H1 (cell line): ENCODE results near the gene PRDX5. TPM values are rescaled to one million over a fixed set of nuclear protein-coding genes. Genes with fewer than 3 reads are reported as not detected.

Experiments used
- CTCF ChIA-PET: fragments of 300-600 bp; sonication (Branson Sonifier 250); formaldehyde crosslinking; loops from one replicate; lab custom pipeline; 2021; ENCODE audit not compliant: partially characterized antibody; lab: Charles Lee
- POLR2A ChIA-PET: fragments of 300-600 bp; sonication (Branson Sonifier 250); formaldehyde crosslinking; loops from one replicate; lab custom pipeline; 2021; ENCODE audit warnings: inconsistent platforms; ENCODE audit not compliant: partially characterized antibody; lab: Charles Lee
- DNase-seq, 2 experiments: peaks; one replicate each; pipeline versions ENCODE4 v3.0.0 to v3.0.0-alpha.2; 2010 to 2022; ENCODE audit warnings: low spot score in 2 of 2, low read depth in 1 of 2, mixed read lengths in 1 of 2
- FAIRE-seq: peaks from 2 replicates; lab custom pipeline; 2011; peaks lifted over from hg19 to GRCh38; lab: Jason Lieb, UNC
- H2AFZ ChIP-seq: 2 replicates; pipeline ENCODE4 v1.8.1; 2012; ENCODE audit warnings: low read length, inconsistent platforms
- H2AK5ac ChIP-seq: 2 replicates; pipeline ENCODE4 v1.6.1; 2013; ENCODE audit warnings: low read depth, low read length
- H2BK120ac ChIP-seq: replicated peaks from 2 replicates; pipeline ENCODE3; 2013; ENCODE audit warnings: low read depth, low read length, inconsistent platforms
- H2BK12ac ChIP-seq: 2 replicates; pipeline ENCODE4 v1.6.1; 2013; ENCODE audit warnings: low read depth, low read length
- H2BK15ac ChIP-seq: 2 replicates; pipeline ENCODE4 v1.6.1; 2013; ENCODE audit warnings: low read length
- H2BK20ac ChIP-seq: 2 replicates; pipeline ENCODE4 v1.6.1; 2013; ENCODE audit warnings: low read length
- H2BK5ac ChIP-seq: 2 replicates; pipeline ENCODE4 v1.6.1; 2013; ENCODE audit warnings: low read depth, low read length
- H3K14ac ChIP-seq: 2 replicates; pipeline ENCODE4 v1.6.1; 2013; ENCODE audit warnings: inconsistent platforms; ENCODE audit not compliant: insufficient read length
- H3K18ac ChIP-seq: 2 replicates; pipeline ENCODE4 v1.6.1; 2013; ENCODE audit warnings: low read length; ENCODE audit errors: extremely low read depth
- H3K23ac ChIP-seq: 2 replicates; pipeline ENCODE4 v1.6.1; 2013; ENCODE audit warnings: inconsistent platforms; ENCODE audit not compliant: insufficient read length
- H3K23me2 ChIP-seq: 2 replicates; pipeline ENCODE4 v1.6.1; 2013; ENCODE audit warnings: low read depth, low read length
- H3K27ac ChIP-seq: 2 replicates; pipeline ENCODE4 v1.6.1; 2011; ENCODE audit warnings: low read depth, low read length, inconsistent platforms
- H3K27me3 ChIP-seq, 4 experiments: replicated peaks in 1 of 4; 1 replicate in 1 of 4; 2 replicates in 3 of 4; pipeline versions ENCODE4 v1.6.1 to v1.8.1; 2011 to 2013; ENCODE audit warnings: low read length in 3 of 4, mild to moderate bottlenecking in 3 of 4, inconsistent platforms in 2 of 4, mixed read lengths in 2 of 4, moderate library complexity in 1 of 4; ENCODE audit not compliant: control insufficient read depth in 3 of 4, insufficient read depth in 3 of 4; ENCODE audit errors: extremely low read depth in 1 of 4
- H3K36me3 ChIP-seq, 4 experiments: 2 replicates each; pipeline versions ENCODE4 v1.6.1 to v1.8.1; 2011 to 2013; ENCODE audit warnings: mild to moderate bottlenecking in 4 of 4, low read length in 3 of 4, moderate library complexity in 2 of 4, control low read depth in 1 of 4, inconsistent platforms in 1 of 4; ENCODE audit not compliant: insufficient read depth in 4 of 4, control insufficient read depth in 2 of 4
- H3K4ac ChIP-seq: replicated peaks from 2 replicates; pipeline ENCODE3; 2013; ENCODE audit warnings: low read length, low read depth, mixed read lengths, inconsistent platforms; ENCODE audit not compliant: insufficient read length
- H3K4me1 ChIP-seq, 4 experiments: replicated peaks in 1 of 4; 1 replicate in 1 of 4; 2 replicates in 3 of 4; pipeline versions ENCODE4 v1.6.1 to v1.8.1; 2011 to 2013; ENCODE audit warnings: low read length in 3 of 4, inconsistent platforms in 2 of 4, mixed read lengths in 1 of 4; ENCODE audit not compliant: insufficient read depth in 4 of 4, control insufficient read depth in 3 of 4
- H3K4me2 ChIP-seq, 2 experiments: 2 replicates each; pipeline versions ENCODE4 v1.6.1 to v1.8.1; 2011 to 2013; ENCODE audit warnings: low read depth in 2 of 2, low read length in 2 of 2, control low read depth in 1 of 2, inconsistent platforms in 1 of 2, mild to moderate bottlenecking in 1 of 2; ENCODE audit not compliant: insufficient read depth in 1 of 2
- H3K4me3 ChIP-seq, 4 experiments: fragments of 200-600, 300-600 bp in 1 of 4; sonication (generic), shearing (Covaris generic), sonication (Bioruptor Twin) in 1 of 4; 2 replicates each; pipeline versions ENCODE4 v1.5.1 to v1.8.1; 2011 to 2016; ENCODE audit warnings: low read length in 4 of 4, low read depth in 3 of 4, control low read depth in 2 of 4, inconsistent platforms in 2 of 4, mild to moderate bottlenecking in 2 of 4, mixed read lengths in 1 of 4, moderate library complexity in 1 of 4; ENCODE audit not compliant: insufficient read depth in 2 of 4; ENCODE audit errors: extremely low read depth in 1 of 4
- H3K56ac ChIP-seq: replicated peaks from 2 replicates; pipeline ENCODE3; 2013; ENCODE audit warnings: low read depth, mild to moderate bottlenecking, mixed read lengths, low read length, inconsistent platforms; ENCODE audit not compliant: insufficient read length
- H3K79me1 ChIP-seq: 2 replicates; pipeline ENCODE4 v1.6.1; 2013; ENCODE audit warnings: low read depth, low read length, control low read depth
- H3K79me2 ChIP-seq, 2 experiments: 2 replicates each; pipeline versions ENCODE4 v1.6.1 to v1.8.1; 2012 to 2013; ENCODE audit warnings: low read length in 2 of 2, mild to moderate bottlenecking in 2 of 2, inconsistent platforms in 1 of 2; ENCODE audit not compliant: insufficient read depth in 2 of 2, control insufficient read depth in 1 of 2
- H3K9ac ChIP-seq, 4 experiments: replicated peaks in 1 of 4; 1 replicate in 1 of 4; 2 replicates in 3 of 4; pipeline versions ENCODE4 v1.6.1 to v1.8.1; 2011 to 2013; ENCODE audit warnings: low read depth in 3 of 4, low read length in 3 of 4, control low read depth in 2 of 4, mild to moderate bottlenecking in 2 of 4, moderate library complexity in 2 of 4, inconsistent platforms in 1 of 4; ENCODE audit errors: extremely low read depth in 1 of 4
- H3K9me3 ChIP-seq, 2 experiments: 2 replicates each; pipeline versions ENCODE4 v1.6.1 to v1.8.1; 2012 to 2013; ENCODE audit warnings: mild to moderate bottlenecking in 2 of 2, moderate library complexity in 2 of 2, control low read depth in 1 of 2, inconsistent platforms in 1 of 2, low read depth in 1 of 2, low read length in 1 of 2, mixed read lengths in 1 of 2; ENCODE audit not compliant: insufficient read depth in 2 of 2
- H4K20me1 ChIP-seq, 2 experiments: replicated peaks in 1 of 2; 2 replicates each; pipeline versions ENCODE3 to v1.8.1; 2011 to 2013; ENCODE audit warnings: inconsistent platforms in 2 of 2, low read length in 2 of 2, mild to moderate bottlenecking in 1 of 2; ENCODE audit not compliant: insufficient read depth in 2 of 2, control insufficient read depth in 1 of 2
- H4K5ac ChIP-seq: 2 replicates; pipeline ENCODE4 v1.6.1; 2013; ENCODE audit warnings: low read length, low read depth, mixed read lengths, inconsistent platforms; ENCODE audit not compliant: insufficient read length
- H4K8ac ChIP-seq: 2 replicates; pipeline ENCODE4 v1.8.0; 2013; ENCODE audit warnings: mild to moderate bottlenecking, moderate library complexity, low read length, inconsistent platforms; ENCODE audit not compliant: insufficient read depth; ENCODE audit errors: extremely low read depth
- H4K91ac ChIP-seq: replicated peaks from 2 replicates; pipeline ENCODE3; 2013; ENCODE audit warnings: low read length, mixed read lengths, inconsistent platforms; ENCODE audit not compliant: insufficient read length
- ASH2L ChIP-seq: fragments of 200-600, 300-600 bp; sonication (generic); IDR thresholded peaks from one replicate; pipeline ENCODE4 v1.7.1; 2017; ENCODE audit warnings: low read length
- CTCF ChIP-seq, 3 experiments: IDR thresholded peaks; 1 replicate in 2 of 3; 2 replicates in 1 of 3; pipeline versions ENCODE4 v1.5.1 to v1.6.1; 2011; ENCODE audit warnings: low read length in 3 of 3, mild to moderate bottlenecking in 3 of 3, inconsistent platforms in 2 of 3, low read depth in 1 of 3, moderate library complexity in 1 of 3; ENCODE audit not compliant: insufficient read depth in 1 of 3; ENCODE audit errors: control extremely low read depth in 1 of 3
- EGR1 ChIP-seq: IDR thresholded peaks from 2 replicates; pipeline ENCODE4 v1.6.1; 2011; ENCODE audit warnings: low read depth, low read length, borderline replicate concordance
- KDM1A ChIP-seq: fragments of 200-600, 300-600 bp; sonication (generic); IDR thresholded peaks from 2 replicates; pipeline ENCODE4 v1.7.1; 2016; ENCODE audit warnings: mild to moderate bottlenecking, low read length, borderline replicate concordance
- PHF8 ChIP-seq: fragments of 200-600 bp; sonication (generic); conservative IDR thresholded peaks from 2 replicates; pipeline ENCODE4 v1.7.1; 2012; ENCODE audit warnings: low read depth, mild to moderate bottlenecking, inconsistent platforms, low read length, moderate library complexity
- POLR2A ChIP-seq, 2 experiments: IDR thresholded peaks; 1 replicate in 1 of 2; 2 replicates in 1 of 2; pipeline ENCODE4 v1.6.1; 2011; ENCODE audit warnings: low read depth in 2 of 2, low read length in 2 of 2, mild to moderate bottlenecking in 2 of 2; ENCODE audit errors: control extremely low read depth in 1 of 2
- SP1 ChIP-seq: IDR thresholded peaks from 2 replicates; pipeline ENCODE4 v1.6.1; 2011; ENCODE audit warnings: low read depth, low read length
- WGBS, 2 experiments: shearing (Covaris generic) in 1 of 2; methylation state at CpG; one replicate each; pipeline versions ENCODE4 v1.1.6 to v1.1.7; 2013 to 2015; ENCODE audit warnings: low lambda C conversion rate in 2 of 2, mixed read lengths in 2 of 2, inconsistent platforms in 1 of 2, low coverage in 1 of 2, missing lambda C conversion rate in 1 of 2; ENCODE audit not compliant: insufficient replicate concordance in 2 of 2, insufficient coverage in 1 of 2, insufficient read length in 1 of 2; ENCODE audit errors: extremely low coverage in 1 of 2, missing lambda C conversion rate in 1 of 2; 5-methylcytosine and 5-hydroxymethylcytosine counted together
- polyA plus RNA-seq, 7 experiments: library from polyadenylated mRNA; depleted of rRNA in 3 of 7; stranded (reverse) in 5 of 7; unstranded in 2 of 7; fragments of >200 nt in 5 of 7; fragments of 200-250 nt in 2 of 7; gene quantifications; 1 replicate in 5 of 7; 2 replicates in 1 of 7; 4 replicates in 1 of 7; pipeline versions ENCODE4 v1.2.1 to v1.2.3, GENCODE V29; 2011 to 2013; ENCODE audit warnings: missing spikeins in 2 of 7, mixed read lengths in 2 of 7
- total RNA-seq: library from RNA; stranded (reverse); fragmentation: NEBNext Ultra II Directional; extraction: Animal tissue kit (Norgen Biotek cat#: 25700); gene quantifications from 2 replicates; pipeline ENCODE4 v1.2.1, GENCODE V29; 2021

PRDX5 gene
- total and polyA plus RNA-seq, 2 of the 8 experiments (the other 6 are each of a cell fraction or from before 2014, with no cell fraction given), result 201 to 582 TPM

GRCh38 chr11:64305691-64306562, 12.0 kb upstream of the PRDX5 start:
- Histone ChIP-seq H4K8ac (0 out of 2 replicates have a peak overlapping the region, but pooled peaks have one; percentile 7), H3K79me1 (peaks cover 12% of the 10 kb centered on the region; the same call in 1 of the 2 replicates), H2BK5ac (peak overlapping the region; percentile 97; the same call in 1 of the 2 replicates), H3K4ac (peak overlapping the region; percentile 99), H3K27ac (0 out of 2 replicates have a peak overlapping the region, but pooled peaks have one; percentile 46), H3K36me3 (no peaks in the 10 kb centered on the region), H3K79me2 (peaks cover 0 to 19% of the 10 kb centered on the region in 2 experiments; a peak in 2 of 4 replicates), H2BK20ac (no peak overlapping the region), H3K4me2 (peak overlapping the region; percentile 96 to 98), H4K20me1 (peaks cover 2 to 3% of the 10 kb centered on the region in 2 experiments), H2AK5ac (peak overlapping the region; percentile 96; the same call in 1 of the 2 replicates), H3K4me3 (peak overlapping the region; percentile 62 to 93 (median 83)), H4K5ac (peak overlapping the region; percentile 89), H2BK120ac (no peak overlapping the region), H3K4me1 (peaks cover 3 to 14% (median 12%) of the 10 kb centered on the region in 4 experiments; a peak in 6 of 7 replicates), H3K14ac (no peak overlapping the region), H3K9ac (peak overlapping the region in 3 of 4 experiments; percentile 4 to 76 (median 55); a peak in 6 of 7 replicates), H3K23ac (no peak overlapping the region), H3K9me3 (no peaks in the 10 kb centered on the region), H2BK12ac (peak overlapping the region; percentile 90; the same call in 1 of the 2 replicates), H3K18ac (peak overlapping the region; percentile 95), H3K56ac (peak overlapping the region; percentile 74), H2BK15ac (peak overlapping the region; percentile 88; the same call in 1 of the 2 replicates), H3K23me2 (peaks cover 8% of the 10 kb centered on the region; the same call in 1 of the 2 replicates), H4K91ac (peak overlapping the region; percentile 75), H2AFZ (0 out of 2 replicates have a peak overlapping the region, but pooled peaks have one; percentile 36), H3K27me3 (peaks cover 0 to 16% (median 4%) of the 10 kb centered on the region in 4 experiments; a peak in 4 of 7 replicates)
- DNase-seq (peak in 1 of 2 experiments; percentile 87), FAIRE-seq (no peak)
- WGBS, 2 experiments, result 1% methylated on average over 35 of the region's 71 CpGs; no CpG with 5 or more reads in 1 of the 2 experiments
- CTCF ChIA-PET, result interaction anchor here (1.0 to 20.8 kb wide), 6 partner anchors 12 to 101 kb away, joined by 3 to 614 read pairs (median 28); partner anchors contain the start of genes CCDC88B, PPP1R14B, PRDX5 and TRMT112
- POLR2A ChIA-PET, result interaction anchor here (1.2 to 5.6 kb wide), 11 partner anchors 9 to 99 kb away, joined by 3 to 57 read pairs (median 6); partner anchors contain the start of genes BAD, FERMT3, GPR137 and PLCB3
- TF ChIP-seq EGR1 (peak; percentile 36; the same call in 1 of the 2 replicates), SP1 (peak; percentile 36; the same call in 1 of the 2 replicates), PHF8 (peak; percentile 43), KDM1A (no peak), POLR2A (IDR thresholded peaks at IDR 0.05; ENCODE audit: control extremely low read depth in 1 of 2, low read depth in 2 of 2, low read length in 2 of 2) (0 out of 3 replicates have a peak, but pooled peaks of 1 of the 2 experiments have one; percentile 37), ASH2L (peak; percentile 54), CTCF (IDR thresholded peaks at IDR 0.05; ENCODE audit: control extremely low read depth in 1 of 3, insufficient read depth in 1 of 3, low read depth in 1 of 3, low read length in 3 of 3) (peak in 2 of 3 experiments; percentile 50 to 52; a peak in 3 of 4 replicates)
